WTC11 (cell line): ENCODE data around the gene BBS9.

Experiments
- CREB1 ChIP-seq: sonication (generic); formaldehyde crosslinking; IDR thresholded peaks from 2 replicates; pipeline ENCODE4 v1.8.0; 2023; ENCODE audit warnings: mild to moderate bottlenecking, missing genetic modification reagents
- CREM ChIP-seq: sonication (generic); formaldehyde crosslinking; IDR thresholded peaks from 2 replicates; pipeline ENCODE4 v1.8.1; 2022; ENCODE audit warnings: mild to moderate bottlenecking, missing genetic modification reagents, moderate library complexity
- CTCF ChIP-seq: fragments of 200-600 bp; IDR thresholded peaks from 2 replicates; pipeline ENCODE4 v1.8.0; 2022; ENCODE audit warnings: antibody characterized with exemption
- ETV6 ChIP-seq: sonication (generic); formaldehyde crosslinking; IDR thresholded peaks from 2 replicates; pipeline ENCODE4 v1.8.1; 2022; ENCODE audit warnings: mild to moderate bottlenecking, missing genetic modification reagents
- NR1H2 ChIP-seq: sonication (generic); formaldehyde crosslinking; IDR thresholded peaks from 2 replicates; pipeline ENCODE4 v1.9.0; 2021; ENCODE audit warnings: mild to moderate bottlenecking, moderate library complexity, missing genetic modification reagents
- NR2C2 ChIP-seq: sonication (generic); formaldehyde crosslinking; IDR thresholded peaks from 2 replicates; pipeline ENCODE4 v1.8.0; 2022; ENCODE audit warnings: mild to moderate bottlenecking, missing genetic modification reagents
- PRRX2 ChIP-seq: fragments of 250-450 bp; sonication (Bioruptor Pico); IDR thresholded peaks from 2 replicates; pipeline ENCODE4 v1.8.0; 2021; ENCODE audit warnings: mild to moderate bottlenecking
- STAT6 ChIP-seq: sonication (generic); formaldehyde crosslinking; conservative IDR thresholded peaks from 2 replicates; pipeline ENCODE4 v1.8.1; 2023; ENCODE audit warnings: mild to moderate bottlenecking, low read depth, missing genetic modification reagents, moderate library complexity
- TEAD4 ChIP-seq: sonication (generic); formaldehyde crosslinking; IDR thresholded peaks from 2 replicates; pipeline ENCODE4 v1.8.0; 2022; ENCODE audit warnings: mild to moderate bottlenecking, missing genetic modification reagents
- ZNF121 ChIP-seq: sonication (generic); formaldehyde crosslinking; IDR thresholded peaks from 2 replicates; pipeline ENCODE4 v1.8.0; 2023; ENCODE audit warnings: missing genetic modification reagents
- ZSCAN18 ChIP-seq: fragments of 250-450 bp; sonication (Bioruptor Pico); IDR thresholded peaks from 2 replicates; pipeline ENCODE4 v2.1.2; 2022; ENCODE audit warnings: mild to moderate bottlenecking, moderate library complexity
- TF ChIP-seq, protein P1 (sequence below): sonication (generic); formaldehyde crosslinking; IDR thresholded peaks from 2 replicates; pipeline ENCODE4 v1.8.1; 2023; ENCODE audit warnings: mild to moderate bottlenecking, missing genetic modification reagents
- TF ChIP-seq, protein P2 (sequence below): sonication (generic); formaldehyde crosslinking; IDR thresholded peaks from 2 replicates; pipeline ENCODE4 v1.8.1; 2022; ENCODE audit warnings: low read depth, mild to moderate bottlenecking, moderate library complexity, missing genetic modification reagents, borderline replicate concordance
- TF ChIP-seq, protein P3 (sequence below): sonication (generic); formaldehyde crosslinking; IDR thresholded peaks from 2 replicates; pipeline ENCODE4 v1.8.0; 2023; ENCODE audit warnings: mild to moderate bottlenecking, missing genetic modification reagents

GRCh38 chr7:33485747-33486493 is 356.6 kb downstream of the BBS9 start:
- TF ChIP-seq CTCF (no peak), ETV6 (CRISPR knock-in tag) (no peak), NR2C2 (no peak), CREB1 (CRISPR knock-in tag) (no peak), ZNF121 (CRISPR knock-in tag) (no peak), CREM (CRISPR knock-in tag) (no peak), STAT6 (CRISPR knock-in tag) (no peak), ZSCAN18 (CRISPR knock-in tag) (no peak), TEAD4 (CRISPR knock-in tag) (no peak), NR1H2 (CRISPR knock-in tag) (no peak), PRRX2 (no peak)
- TF ChIP-seq, protein P1, sequence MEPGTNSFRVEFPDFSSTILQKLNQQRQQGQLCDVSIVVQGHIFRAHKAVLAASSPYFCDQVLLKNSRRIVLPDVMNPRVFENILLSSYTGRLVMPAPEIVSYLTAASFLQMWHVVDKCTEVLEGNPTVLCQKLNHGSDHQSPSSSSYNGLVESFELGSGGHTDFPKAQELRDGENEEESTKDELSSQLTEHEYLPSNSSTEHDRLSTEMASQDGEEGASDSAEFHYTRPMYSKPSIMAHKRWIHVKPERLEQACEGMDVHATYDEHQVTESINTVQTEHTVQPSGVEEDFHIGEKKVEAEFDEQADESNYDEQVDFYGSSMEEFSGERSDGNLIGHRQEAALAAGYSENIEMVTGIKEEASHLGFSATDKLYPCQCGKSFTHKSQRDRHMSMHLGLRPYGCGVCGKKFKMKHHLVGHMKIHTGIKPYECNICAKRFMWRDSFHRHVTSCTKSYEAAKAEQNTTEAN (CRISPR knock-in tag) = no peak
- TF ChIP-seq, protein P2, sequence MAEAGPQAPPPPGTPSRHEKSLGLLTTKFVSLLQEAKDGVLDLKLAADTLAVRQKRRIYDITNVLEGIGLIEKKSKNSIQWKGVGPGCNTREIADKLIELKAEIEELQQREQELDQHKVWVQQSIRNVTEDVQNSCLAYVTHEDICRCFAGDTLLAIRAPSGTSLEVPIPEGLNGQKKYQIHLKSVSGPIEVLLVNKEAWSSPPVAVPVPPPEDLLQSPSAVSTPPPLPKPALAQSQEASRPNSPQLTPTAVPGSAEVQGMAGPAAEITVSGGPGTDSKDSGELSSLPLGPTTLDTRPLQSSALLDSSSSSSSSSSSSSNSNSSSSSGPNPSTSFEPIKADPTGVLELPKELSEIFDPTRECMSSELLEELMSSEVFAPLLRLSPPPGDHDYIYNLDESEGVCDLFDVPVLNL (CRISPR knock-in tag) = no peak
- TF ChIP-seq, protein P3, sequence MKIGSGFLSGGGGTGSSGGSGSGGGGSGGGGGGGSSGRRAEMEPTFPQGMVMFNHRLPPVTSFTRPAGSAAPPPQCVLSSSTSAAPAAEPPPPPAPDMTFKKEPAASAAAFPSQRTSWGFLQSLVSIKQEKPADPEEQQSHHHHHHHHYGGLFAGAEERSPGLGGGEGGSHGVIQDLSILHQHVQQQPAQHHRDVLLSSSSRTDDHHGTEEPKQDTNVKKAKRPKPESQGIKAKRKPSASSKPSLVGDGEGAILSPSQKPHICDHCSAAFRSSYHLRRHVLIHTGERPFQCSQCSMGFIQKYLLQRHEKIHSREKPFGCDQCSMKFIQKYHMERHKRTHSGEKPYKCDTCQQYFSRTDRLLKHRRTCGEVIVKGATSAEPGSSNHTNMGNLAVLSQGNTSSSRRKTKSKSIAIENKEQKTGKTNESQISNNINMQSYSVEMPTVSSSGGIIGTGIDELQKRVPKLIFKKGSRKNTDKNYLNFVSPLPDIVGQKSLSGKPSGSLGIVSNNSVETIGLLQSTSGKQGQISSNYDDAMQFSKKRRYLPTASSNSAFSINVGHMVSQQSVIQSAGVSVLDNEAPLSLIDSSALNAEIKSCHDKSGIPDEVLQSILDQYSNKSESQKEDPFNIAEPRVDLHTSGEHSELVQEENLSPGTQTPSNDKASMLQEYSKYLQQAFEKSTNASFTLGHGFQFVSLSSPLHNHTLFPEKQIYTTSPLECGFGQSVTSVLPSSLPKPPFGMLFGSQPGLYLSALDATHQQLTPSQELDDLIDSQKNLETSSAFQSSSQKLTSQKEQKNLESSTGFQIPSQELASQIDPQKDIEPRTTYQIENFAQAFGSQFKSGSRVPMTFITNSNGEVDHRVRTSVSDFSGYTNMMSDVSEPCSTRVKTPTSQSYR (CRISPR knock-in tag) = no peak
